ENCODE measurements around the gene SLF1.

SLF1 gene

DNA sequence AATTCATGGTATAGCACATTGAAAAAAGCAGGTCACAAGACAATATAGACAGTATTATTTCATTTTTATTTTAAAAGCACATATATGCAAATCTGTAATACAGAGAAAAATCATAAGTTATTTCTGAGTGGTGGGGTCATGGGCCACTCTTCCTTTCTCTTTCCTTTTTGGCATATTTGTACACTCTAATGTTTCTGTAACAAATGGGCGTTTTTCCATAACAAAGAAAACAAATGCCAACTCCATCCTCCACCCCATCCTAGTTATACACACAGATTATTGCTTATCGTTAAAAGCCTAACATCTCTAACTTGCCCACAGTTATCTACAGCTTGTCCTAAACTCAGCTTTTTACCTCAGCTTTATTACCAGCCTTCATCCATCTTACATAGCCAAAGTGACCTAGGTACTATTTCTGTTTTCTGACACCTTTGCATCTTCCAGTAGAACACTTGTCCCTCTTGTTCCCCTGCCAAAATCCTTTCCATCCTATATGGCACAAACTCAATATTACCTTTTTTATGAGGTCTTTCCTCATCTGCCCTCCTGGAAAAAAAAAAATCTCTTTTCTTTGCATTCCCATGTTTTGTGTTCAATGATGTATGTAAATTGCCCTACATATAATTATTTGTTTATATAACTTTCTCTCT, 4.2 kb upstream of the SLF1 start:
- H3K4me3 ChIP-seq (replicated peaks; ENCODE audit: low read depth, low read length), result no peak overlapping the region
- TF ChIP-seq, protein P1, sequence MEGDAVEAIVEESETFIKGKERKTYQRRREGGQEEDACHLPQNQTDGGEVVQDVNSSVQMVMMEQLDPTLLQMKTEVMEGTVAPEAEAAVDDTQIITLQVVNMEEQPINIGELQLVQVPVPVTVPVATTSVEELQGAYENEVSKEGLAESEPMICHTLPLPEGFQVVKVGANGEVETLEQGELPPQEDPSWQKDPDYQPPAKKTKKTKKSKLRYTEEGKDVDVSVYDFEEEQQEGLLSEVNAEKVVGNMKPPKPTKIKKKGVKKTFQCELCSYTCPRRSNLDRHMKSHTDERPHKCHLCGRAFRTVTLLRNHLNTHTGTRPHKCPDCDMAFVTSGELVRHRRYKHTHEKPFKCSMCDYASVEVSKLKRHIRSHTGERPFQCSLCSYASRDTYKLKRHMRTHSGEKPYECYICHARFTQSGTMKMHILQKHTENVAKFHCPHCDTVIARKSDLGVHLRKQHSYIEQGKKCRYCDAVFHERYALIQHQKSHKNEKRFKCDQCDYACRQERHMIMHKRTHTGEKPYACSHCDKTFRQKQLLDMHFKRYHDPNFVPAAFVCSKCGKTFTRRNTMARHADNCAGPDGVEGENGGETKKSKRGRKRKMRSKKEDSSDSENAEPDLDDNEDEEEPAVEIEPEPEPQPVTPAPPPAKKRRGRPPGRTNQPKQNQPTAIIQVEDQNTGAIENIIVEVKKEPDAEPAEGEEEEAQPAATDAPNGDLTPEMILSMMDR (IDR thresholded peaks at IDR 0.05; ENCODE audit: low read depth, low read length, missing control alignments), result no peak
- no peak for DNase-seq (ENCODE audit: extremely low read depth, low read depth)

DNA sequence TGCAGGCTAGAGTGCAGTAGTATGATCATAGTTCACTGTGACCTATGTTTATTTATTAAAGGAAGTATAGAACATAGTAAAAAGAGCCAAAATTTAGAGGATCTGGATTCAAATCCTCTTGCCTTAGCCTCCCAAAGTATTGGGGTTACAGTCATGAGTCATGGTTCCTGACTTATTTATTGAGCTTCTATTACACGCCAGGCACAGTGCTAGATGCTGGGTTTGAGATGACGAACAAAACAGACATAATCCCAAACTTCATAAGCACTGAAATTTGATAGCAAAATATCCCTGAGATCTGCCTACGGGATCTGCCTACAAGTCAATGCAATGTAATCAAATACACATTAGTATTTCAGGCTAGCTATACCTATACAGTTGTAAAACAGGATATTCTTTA, 2.6 kb upstream of the SLF1 start:
- no peak for DNase-seq (ENCODE audit: extremely low read depth, low read depth)
- H3K4me3 ChIP-seq (replicated peaks; ENCODE audit: low read depth, low read length), result no peak overlapping the region
- TF ChIP-seq, protein P1 (IDR thresholded peaks at IDR 0.05; ENCODE audit: low read depth, low read length, missing control alignments), result no peak

DNA sequence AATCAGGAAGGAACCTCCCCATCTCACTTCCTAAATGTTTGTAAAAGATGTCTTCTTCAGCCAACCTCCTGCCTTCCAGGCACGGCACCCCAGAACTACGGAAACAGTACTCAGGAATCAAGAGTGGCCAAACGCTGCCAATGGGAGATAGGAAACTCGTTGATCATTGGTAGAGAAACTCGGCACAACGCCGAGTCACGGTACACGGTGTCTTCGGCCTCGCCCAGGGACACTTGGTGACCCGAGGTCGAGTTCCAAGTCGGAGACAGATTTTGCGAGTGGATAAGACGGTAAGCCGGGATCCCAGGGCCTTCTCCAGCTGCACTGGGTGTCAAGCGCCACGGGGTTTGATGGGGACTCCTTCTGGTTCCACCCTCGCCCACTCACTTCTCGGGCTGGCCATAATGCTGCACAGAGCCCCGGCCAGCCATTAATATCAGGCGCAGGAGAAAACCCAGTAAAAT, 408 bp upstream of the SLF1 start:
- DNase-seq (ENCODE audit: extremely low read depth, low read depth), result peak; percentile 33
- peak overlapping the region; percentile 78 for H3K4me3 ChIP-seq (replicated peaks; ENCODE audit: low read depth, low read length)

DNA sequence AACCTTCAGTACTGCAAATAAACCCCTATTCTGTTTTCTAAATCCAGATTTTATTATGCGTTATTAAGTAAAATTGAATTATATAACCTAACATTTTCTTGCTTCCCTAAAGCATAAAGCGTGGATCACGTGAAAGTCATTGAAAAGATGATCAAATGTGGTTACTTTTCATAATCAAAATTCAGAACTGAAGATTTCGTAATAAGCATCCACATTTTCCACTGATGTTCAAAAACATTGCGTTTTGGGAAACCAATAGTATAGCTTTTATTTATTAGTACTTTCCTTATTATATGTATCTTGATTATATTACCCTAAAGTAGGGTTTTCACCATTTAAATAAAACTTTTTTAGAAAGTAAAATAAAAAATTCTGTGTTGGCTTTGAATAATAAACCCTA, 1.8 kb downstream of the SLF1 start:
- no peak for DNase-seq (ENCODE audit: extremely low read depth, low read depth)
- no peak overlapping the region for H3K4me3 ChIP-seq (replicated peaks; ENCODE audit: low read depth, low read length)
- TF ChIP-seq, protein P1 (IDR thresholded peaks at IDR 0.05; ENCODE audit: low read depth, low read length, missing control alignments), result no peak

More for the DNA sequence above, 408 bp upstream of the SLF1 start:
- TF ChIP-seq, protein P1 (IDR thresholded peaks at IDR 0.05; ENCODE audit: low read depth, low read length, missing control alignments), result no peak

DNA sequence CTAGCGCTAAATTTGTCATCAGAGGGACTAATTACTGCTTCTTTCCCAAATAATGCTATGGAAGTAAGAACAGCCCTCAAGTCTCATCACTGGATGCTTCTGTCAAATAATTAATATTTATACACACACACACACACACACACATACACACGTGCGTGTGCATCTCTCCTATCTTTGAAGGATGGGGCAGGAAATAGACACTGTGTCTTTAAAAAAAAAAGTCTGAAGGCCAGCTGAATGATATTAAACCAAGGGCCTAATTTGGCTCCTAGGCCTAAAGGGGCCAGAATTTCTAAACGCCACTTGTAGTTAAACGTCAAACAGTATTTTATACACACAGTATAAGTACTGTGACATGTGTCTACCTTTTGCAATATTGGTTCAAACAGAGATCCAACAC, 3.3 kb downstream of the SLF1 start:
- no peak overlapping the region for H3K4me3 ChIP-seq (replicated peaks; ENCODE audit: low read depth, low read length)
- TF ChIP-seq, protein P1 (IDR thresholded peaks at IDR 0.05; ENCODE audit: low read depth, low read length, missing control alignments), result no peak
- no peak for DNase-seq (ENCODE audit: extremely low read depth, low read depth)

DNA sequence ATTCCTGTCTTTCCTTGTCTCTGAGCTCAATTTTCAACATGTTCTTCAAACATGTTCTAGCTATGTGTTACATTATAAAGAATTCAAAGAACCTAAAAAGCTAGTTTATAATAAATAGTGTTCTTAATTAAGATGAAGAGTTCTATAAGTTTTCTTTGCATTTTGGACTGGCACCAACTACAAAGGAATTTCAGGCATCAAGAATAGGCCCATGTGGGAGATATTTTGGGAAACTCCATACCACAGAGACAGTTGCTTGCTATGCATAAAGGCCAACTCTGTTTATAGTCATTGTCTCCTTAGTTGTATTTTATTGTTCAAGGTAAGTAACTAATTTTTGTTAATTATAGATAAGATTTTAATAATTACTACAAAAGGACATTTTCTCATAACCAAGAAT, 4.5 kb downstream of the SLF1 start:
- TF ChIP-seq, protein P1 (IDR thresholded peaks at IDR 0.05; ENCODE audit: low read depth, low read length, missing control alignments), result no peak
- DNase-seq (ENCODE audit: extremely low read depth, low read depth), result no peak
- H3K4me3 ChIP-seq (replicated peaks; ENCODE audit: low read depth, low read length), result no peak overlapping the region

DNA sequence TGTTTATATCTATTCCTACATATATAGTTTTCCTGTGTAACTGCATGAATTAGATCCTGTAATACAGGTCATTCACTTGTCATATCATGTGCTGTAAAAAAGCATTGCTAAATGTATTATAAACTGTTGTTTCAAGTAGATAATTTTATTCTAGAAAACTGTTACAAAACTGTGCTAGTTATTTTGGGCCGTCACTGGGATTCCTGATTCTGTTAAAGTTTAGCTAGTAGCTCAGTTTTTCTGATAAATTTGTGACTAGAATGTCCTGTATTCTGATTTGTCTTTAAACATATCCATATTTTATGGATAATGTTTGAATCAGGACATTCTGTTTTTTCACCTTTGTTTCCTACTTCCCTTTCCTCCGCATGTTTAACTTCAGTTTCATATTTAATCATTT, 5.4 kb downstream of the SLF1 start:
- TF ChIP-seq, protein P1 (IDR thresholded peaks at IDR 0.05; ENCODE audit: low read depth, low read length, missing control alignments), result no peak
- no peak overlapping the region for H3K4me3 ChIP-seq (replicated peaks; ENCODE audit: low read depth, low read length)
- no peak for DNase-seq (ENCODE audit: extremely low read depth, low read depth)

Data from HFF-Myc (cell line).